Activated CD8-positive, alpha-beta memory T cell treated with anti-CD3 and anti-CD28 coated beads for 4 hours (primary cell): Measurements from ENCODE around the gene PSMB11.

ENCODE experiments used
- DNase-seq, 2 donors: peaks; one replicate each; pipeline ENCODE4 v3.0.0-alpha.2; 2020; ENCODE audit warnings: low read depth in 2 of 2

The PSMB11 gene

DNA sequence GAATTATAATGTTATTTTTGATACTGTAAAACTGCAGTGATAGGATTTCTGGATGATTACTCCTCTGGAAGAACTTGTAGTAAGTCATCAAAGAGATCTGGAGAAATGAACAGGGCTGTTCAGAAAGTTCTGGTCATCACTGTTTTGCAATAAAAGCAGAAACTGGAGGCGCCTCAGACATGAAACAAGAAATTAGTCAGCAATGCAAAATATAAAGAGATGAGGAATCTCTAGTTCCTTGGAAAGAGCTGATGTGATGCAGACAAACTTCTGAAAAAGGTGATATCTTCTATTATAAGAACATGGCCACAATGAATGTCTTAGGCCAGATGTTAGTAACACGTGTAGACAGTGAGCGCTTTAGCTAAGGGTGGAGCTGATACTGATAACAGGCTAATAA is 43.4 kb downstream of the PSMB11 start:
- DNase-seq, result no peak

- DNase-seq, result no peak
Observed at GRCh38 chr14:23086565-23086964, 44.6 kb downstream of the PSMB11 start.

GRCh38 chr14:23089498-23090253 is 47.7 kb downstream of the PSMB11 start:
- no peak for DNase-seq

DNA sequence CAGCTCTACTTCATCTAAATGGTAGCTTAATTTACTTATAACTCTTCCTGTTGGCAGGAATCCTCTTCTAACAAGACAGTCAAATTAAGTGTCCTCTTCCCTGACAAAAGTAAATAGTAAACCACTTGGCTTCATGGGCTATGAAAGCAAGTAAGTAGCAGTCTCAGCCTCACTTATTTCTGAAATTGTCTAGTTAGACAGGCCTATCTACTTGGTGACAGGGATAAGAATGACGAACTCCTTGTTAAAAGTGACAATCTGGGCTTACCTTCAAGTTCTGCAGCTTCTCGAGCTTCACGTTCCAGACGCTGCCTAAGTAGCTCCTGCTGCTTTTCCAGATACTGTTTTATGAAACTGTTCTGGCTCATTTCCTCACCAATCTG is 48.2 kb downstream of the PSMB11 start:
- DNase-seq, result no peak

DNA sequence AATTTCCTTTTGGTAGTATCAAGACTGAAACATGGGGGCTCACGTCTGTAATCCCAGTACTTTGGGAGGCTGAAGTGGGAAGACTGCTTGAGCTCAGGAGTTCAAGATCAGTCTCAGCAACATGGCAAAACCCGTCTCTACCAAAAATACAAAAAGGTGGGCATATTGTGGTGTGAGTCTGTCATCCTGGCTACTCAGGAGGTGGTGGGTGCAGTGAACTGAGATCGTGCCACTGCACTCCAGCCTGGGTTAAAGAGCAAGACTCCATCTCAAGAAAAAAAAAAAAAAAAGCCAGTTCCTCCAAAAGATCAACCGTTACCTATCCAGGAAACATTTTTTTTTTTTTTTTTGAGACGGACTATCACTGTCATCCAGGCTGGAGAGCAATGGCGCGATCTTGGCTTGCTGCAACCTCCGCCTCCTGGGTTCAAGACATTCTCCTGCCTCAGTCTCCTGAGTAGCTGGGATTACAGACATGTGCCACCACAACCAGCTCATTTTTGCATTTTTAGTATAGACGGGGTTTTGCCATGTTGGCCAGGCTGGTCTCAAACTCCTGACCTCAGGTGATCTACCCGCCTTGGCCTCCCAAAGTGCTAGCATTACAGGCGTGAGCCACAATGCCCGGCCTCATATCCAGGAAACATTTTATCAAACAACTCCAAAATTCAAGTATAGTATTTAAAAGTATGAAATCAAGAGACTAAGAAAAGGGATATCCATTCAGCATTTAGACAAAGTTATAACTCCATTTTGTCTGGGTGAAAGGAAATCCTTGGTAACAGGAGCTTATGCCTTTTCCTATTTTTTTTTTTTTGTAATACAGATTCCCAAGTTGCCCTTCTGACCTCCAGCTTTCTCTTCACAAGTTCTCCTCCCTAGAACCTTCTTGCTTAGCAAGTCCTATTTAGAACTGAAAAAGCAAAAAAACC is 49.5 kb downstream of the PSMB11 start:
- DNase-seq, result no peak

DNA sequence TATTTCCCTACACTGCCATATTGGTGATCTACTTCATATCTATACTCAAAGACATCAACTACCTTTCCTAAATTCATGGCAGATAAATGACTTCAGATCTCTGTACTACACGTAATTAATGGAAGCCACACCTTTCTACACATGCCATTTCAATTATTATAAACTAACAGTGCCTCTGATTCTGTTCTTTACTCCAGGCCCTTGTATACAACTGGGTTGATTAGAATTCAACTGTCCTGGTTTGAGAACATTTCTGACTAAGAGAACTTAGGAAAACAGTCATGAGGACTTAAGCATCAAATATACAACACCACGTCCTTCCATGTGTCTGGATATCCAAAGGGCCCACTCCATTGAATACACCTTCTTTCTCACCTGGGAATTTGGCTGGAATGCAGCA is 51.1 kb downstream of the PSMB11 start:
- DNase-seq, result no peak

GRCh38 chr14:23093526-23093925 is 51.5 kb downstream of the PSMB11 start:
- no peak for DNase-seq
